Breast epithelium (tissue), 3 donors: Measurements from ENCODE around the gene ADAMTSL3.

Experiments
- CTCF ChIP-seq, 3 donors: fragments of 450-650 bp; IDR thresholded peaks; one replicate each; pipeline ENCODE4 v1.5.1; 2016 to 2017; ENCODE audit warnings: antibody characterized with exemption in 3 of 3, mild to moderate bottlenecking in 3 of 3, moderate library complexity in 3 of 3
- POLR2A ChIP-seq: fragments of 450-650 bp; IDR thresholded peaks from one replicate; pipeline ENCODE4 v1.6.1; 2016; ENCODE audit warnings: antibody characterized with exemption, mild to moderate bottlenecking, moderate library complexity
- POLR2AphosphoS5 ChIP-seq, 3 donors: sonication (generic); formaldehyde crosslinking; IDR thresholded peaks; one replicate each; pipeline ENCODE4 v1.6.1; 2017; ENCODE audit warnings: antibody characterized with exemption in 3 of 3

- TF ChIP-seq CTCF (IDR thresholded peaks at IDR 0.05) (no peak), POLR2A (no peak), POLR2AphosphoS5 (IDR thresholded peaks at IDR 0.05) (no peak)
These were observed 63.1 kb downstream of the ADAMTSL3 start for GRCh38 chr15:83717010-83717409.
